CD4-positive, alpha-beta T cell treated with Interleukin-6 for 4 hours (primary cell): Measurements from ENCODE around the gene NLGN4Y.

Experiments used
- DNase-seq: peaks from one replicate; pipeline ENCODE4 v3.0.0-alpha.2; 2020; ENCODE audit warnings: mixed read lengths

Gene NLGN4Y

GRCh38 chrY:14524272-14525231 lies at the start of gene NLGN4Y:
Gene NLGN4Y, plus strand, starts transcription at chrY:14524529. Its CDS starts 97,591 bp downstream, at chrY:14622120.
- DNase-seq, result no peak

GRCh38 chrY:14485935-14486334 lies 38.4 kb upstream of the NLGN4Y start:
- no peak for DNase-seq

GRCh38 chrY:14490226-14490625 lies 34.1 kb upstream of the NLGN4Y start:
- DNase-seq, result no peak

- no peak for DNase-seq
Measured at GRCh38 chrY:14498071-14498470, 26.3 kb upstream of the NLGN4Y start.

- DNase-seq, result no peak
Measured at GRCh38 chrY:14504592-14504991, 19.7 kb upstream of the NLGN4Y start.

GRCh38 chrY:14522379-14522950 lies 1.9 kb upstream of the NLGN4Y start:
- no peak for DNase-seq

GRCh38 chrY:14523491-14524271 lies 648 bp upstream of the NLGN4Y start:
- no peak for DNase-seq

- DNase-seq, result no peak
Measured at GRCh38 chrY:14525315-14525714, 986 bp downstream of the NLGN4Y start.

DNA sequence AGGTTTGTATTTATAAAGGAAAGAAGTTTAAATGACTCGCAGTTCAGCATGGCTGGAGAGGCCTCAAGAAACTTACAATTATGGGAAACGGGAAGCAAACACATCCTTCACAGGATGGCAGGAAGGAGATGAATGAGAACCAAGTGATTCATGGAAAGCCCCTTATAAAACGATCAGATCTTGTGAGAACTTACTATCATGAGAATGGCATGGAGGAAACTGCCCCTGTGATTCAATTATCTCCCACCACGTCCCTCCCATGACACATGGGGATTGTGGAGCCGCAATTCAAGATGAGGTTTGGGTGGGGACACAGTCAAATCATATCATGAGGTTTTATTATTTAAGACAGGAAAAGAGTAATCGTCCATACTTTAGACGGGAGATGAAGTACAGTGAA lies 4.0 kb downstream of the NLGN4Y start:
- DNase-seq, result no peak

DNA sequence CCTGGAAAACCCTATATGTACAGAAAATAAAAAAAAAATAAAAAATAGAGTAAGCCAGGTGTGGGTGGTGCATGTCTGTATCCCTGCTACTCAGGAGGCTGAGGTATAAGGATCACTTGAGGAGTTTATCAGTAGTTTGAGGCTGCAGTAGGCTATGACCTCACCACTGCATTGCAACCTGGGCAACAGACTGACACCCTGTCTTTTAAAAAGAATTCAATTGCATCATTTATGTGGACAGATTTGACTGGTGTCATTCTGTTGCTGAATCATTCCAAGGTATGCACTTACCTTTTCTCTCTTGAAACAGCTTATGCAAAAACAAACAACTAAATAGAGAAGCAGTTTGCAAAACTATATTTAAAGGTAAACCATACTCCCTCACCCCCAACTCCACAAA lies 12.4 kb downstream of the NLGN4Y start:
- no peak for DNase-seq

DNA sequence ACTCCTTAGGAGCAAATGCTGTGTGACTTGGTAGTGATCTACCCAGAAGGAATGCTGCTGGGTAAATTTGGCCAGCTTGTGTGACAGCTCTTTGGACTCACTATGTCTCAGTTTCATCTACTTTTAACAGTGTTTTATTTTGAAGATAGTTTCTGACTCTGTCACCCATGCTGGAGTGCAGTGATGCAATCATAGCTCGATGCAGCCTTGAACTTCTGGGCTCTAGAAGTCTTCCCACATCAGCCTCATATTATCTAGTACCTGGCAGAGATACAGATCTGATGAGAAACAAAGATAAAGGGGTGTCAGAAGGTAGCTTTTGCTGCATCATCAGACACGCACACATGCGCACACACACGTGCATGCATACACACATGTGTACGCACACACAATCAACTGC lies 19.2 kb downstream of the NLGN4Y start:
- DNase-seq, result no peak

- no peak for DNase-seq
Measured at GRCh38 chrY:14581294-14581693, 57.0 kb downstream of the NLGN4Y start.

DNA sequence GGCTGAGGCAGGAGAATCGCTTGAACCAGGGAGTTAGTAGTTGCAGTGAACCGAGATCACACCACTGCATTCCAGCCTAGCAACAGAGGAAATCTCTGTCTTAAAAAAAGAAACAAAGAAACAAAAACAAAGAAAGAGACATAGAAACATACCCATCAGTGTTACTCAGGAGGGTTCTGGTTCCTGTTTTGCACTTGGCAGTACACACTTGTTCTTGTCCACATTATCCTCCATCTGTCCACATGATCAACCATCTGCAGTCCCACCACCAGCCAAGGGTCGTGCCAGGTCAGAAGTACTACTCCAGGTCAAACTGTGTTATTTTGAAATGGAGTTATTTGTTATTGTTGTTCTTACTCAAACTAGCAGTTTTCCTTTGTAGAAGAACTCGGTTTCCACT lies 62.4 kb downstream of the NLGN4Y start:
- no peak for DNase-seq

DNA sequence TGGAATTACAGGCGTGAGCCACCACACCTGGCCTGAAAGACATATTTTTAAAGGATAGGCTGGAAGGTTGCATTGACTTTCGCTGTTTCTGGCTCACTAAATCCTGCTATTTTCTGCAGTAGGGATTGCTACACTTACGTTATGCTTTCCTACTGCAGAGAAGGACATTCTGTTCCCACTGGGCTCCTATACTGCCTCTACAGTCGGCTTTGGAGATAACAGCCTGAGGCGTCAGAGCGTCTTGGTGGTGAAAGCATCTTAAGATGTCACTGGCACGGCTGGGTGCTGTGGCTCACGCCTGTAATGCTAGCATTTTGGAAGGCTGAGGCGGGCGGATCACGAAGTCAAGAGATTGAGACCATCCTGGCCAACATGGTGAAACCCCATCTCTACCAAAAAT lies 77.0 kb downstream of the NLGN4Y start:
- no peak for DNase-seq

DNA sequence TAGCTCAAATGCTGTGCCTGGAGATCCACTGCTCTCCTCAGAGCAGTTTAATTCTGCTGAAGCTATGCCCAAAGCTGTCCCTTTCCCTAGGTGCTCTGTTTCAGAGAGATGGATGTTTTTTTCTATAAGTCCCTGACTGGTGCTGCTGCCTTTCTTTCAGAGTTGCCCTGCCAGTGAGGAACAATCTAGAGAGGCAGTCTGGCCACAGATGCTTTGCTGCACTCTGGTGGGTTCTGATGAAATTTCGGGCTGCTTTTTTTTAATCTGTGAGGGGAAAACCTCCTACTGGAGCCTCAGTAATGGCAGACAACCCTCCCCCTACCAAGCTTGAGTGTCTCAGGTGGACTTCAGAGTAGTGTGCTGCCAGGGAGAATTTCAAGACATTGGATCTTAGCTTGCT lies 93.3 kb downstream of the NLGN4Y start:
- no peak for DNase-seq

DNA sequence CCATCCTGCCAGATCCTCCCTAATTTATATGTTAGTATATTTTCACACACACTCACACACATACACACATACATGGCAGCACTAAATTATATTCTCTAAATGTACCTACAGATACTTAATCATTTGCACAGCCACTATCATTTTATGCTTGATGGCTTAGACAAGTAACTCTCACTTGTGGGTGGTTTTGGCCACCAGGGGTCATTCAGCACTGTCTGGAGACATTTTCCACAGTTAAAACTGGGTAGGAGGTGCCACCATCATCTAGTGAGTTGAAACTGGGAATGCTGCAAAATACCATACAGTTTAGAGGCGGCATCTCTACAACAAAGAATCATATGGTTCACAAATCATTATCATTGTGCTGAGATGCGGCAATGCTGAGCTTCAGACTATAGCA lies 94.2 kb downstream of the NLGN4Y start:
- DNase-seq, result no peak

GRCh38 chrY:14628208-14628607 lies 103.9 kb downstream of the NLGN4Y start:
- no peak for DNase-seq

GRCh38 chrY:14631676-14632075 lies 107.3 kb downstream of the NLGN4Y start:
- no peak for DNase-seq

DNA sequence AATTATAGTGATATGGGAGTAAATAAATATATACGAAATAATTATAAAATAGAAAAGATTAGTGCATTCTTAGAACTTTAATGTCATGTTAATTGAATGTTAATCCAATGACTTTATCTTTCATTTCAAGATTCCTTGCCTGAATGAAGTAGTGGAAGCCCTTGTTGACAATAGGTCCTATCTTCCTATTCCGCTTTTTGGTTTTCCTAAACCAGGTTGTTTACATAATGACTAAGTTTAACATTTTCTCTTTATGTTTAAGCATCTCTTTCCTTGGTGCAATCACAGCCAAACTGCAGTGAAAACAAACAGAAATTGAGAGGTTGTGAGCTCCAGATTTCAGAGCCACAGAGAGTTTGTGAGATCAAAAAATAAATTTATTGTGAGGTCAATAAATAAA lies 109.4 kb downstream of the NLGN4Y start:
- DNase-seq, result no peak

GRCh38 chrY:14634954-14635353 lies 110.6 kb downstream of the NLGN4Y start:
- DNase-seq, result no peak

- no peak for DNase-seq
Measured at GRCh38 chrY:14637551-14637950, 113.2 kb downstream of the NLGN4Y start.

DNA sequence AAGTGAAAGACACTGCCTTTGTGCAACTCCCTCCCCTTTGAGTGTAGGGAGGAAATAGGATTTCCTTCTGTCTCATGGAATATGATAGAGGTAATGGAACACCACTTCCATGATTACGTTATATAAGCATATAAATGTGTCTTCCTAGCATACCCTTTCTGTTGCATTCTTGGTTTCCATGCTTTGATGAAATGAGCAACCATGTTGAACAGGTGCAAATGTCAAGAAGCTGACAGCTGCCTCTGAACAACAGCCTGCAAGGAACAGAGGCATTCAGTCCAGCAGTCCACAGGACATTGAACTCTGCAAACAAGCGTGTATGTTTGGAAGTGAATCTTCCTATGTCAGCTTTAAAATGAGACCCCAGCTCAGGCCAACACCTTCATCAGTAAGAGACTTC lies 117.5 kb downstream of the NLGN4Y start:
- DNase-seq, result no peak

DNA sequence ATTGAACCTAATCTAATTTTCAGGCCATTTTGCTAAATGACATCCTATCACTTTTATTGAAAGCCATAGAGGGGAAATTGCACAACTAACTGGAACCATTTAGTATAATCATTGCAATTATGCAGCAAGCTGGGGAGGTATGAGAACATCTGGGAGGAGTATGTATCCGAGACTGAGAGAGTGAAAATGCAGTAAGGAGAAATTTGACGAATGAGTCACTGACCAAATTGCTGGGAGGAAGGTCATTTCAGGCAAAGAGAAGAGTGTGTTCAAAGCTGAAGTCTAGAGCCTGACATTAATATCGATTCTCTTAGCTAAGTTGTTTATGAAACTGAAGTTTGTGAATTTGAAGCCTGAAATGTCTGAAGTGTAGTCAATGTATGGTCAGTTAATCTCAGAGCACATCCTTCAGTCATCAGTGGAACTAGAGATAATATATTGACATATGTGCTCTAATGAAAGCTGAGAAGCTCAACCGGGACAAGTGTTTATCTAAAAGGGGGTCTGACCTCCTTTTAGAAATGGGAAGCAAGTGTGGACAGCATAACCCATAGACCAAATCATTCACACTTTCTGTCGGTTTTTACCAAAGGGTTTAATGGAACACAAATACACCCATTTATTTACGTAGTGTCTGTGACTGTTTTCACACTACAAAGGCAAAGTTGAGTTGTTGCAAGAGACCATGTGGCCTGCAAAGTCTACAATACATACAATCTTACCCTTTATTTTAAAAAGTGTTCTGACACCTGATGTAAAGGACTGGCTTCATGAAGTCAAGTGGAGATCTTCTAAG lies 120.0 kb downstream of the NLGN4Y start:
- DNase-seq, result no peak
